Mucosa of descending colon (tissue), 3 donors: ENCODE measurements around the gene ACAN. TPM values are rescaled to one million over a fixed set of nuclear protein-coding genes. Genes with fewer than 3 reads are reported as not detected.

ENCODE experiments used
- ATAC-seq: fragments of 200-7000 bp; cut with Tn5 transposase; one replicate; pipeline ENCODE4 v1.9.1; 2020; ENCODE audit warnings: mild to moderate bottlenecking, moderate library complexity
- DNase-seq, 3 donors: peaks; one replicate each; pipeline ENCODE4 v3.0.0-alpha.2; 2020
- H3K36me3 ChIP-seq: fragments of 200-600 bp; one replicate; pipeline ENCODE4 v1.8.0; 2021; ENCODE audit warnings: low read depth, mild to moderate bottlenecking
- H3K4me1 ChIP-seq: fragments of 200-600 bp; one replicate; pipeline ENCODE4 v1.8.0; 2021; ENCODE audit warnings: low read depth, mild to moderate bottlenecking
- H3K4me3 ChIP-seq: fragments of 200-600 bp; one replicate; pipeline ENCODE4 v1.8.0; 2021; ENCODE audit warnings: mild to moderate bottlenecking
- H3K9me3 ChIP-seq: fragments of 200-600 bp; one replicate; pipeline ENCODE4 v1.8.0; 2021; ENCODE audit warnings: mild to moderate bottlenecking
- intact Hi-C, 2 donors: fragments of 100-400 bp; cut with DNase I in 1 of 2; cut with micrococcal nuclease in 1 of 2; formaldehyde crosslinking; loops; one replicate each; pipeline versions ENCODE4 v1.11.0 to v1.11.1; 2022; cut with DNase I, micrococcal nuclease
- total RNA-seq, 3 donors: library from RNA; stranded (reverse); fragmentation: NEBNext Ultra II Directional in 2 of 3; extraction: Animal tissue kit (Norgen Biotek cat#: 25700) in 2 of 3; gene quantifications; one replicate each; pipeline versions ENCODE4 v1.2.1 to v1.2.4, GENCODE V29; 2021 to 2023
- TF ChIP-seq, protein P1 (sequence below): fragments of 200-600 bp; IDR thresholded peaks from one replicate; pipeline ENCODE4 v1.8.0; 2022; ENCODE audit warnings: antibody characterized with exemption, mild to moderate bottlenecking
- donor health status: DM: no; HTN: no; CAD: no; lungs with moderate emphysema.
- donor health status: DM: no; HTN: no; CAD: no.
- donor health status: DM: no; HTN: yes; CAD: no.

ACAN gene
- total RNA-seq, 3 donors from 2014 or later = 0.09 to 1.3 (median 0.23) TPM

DNA sequence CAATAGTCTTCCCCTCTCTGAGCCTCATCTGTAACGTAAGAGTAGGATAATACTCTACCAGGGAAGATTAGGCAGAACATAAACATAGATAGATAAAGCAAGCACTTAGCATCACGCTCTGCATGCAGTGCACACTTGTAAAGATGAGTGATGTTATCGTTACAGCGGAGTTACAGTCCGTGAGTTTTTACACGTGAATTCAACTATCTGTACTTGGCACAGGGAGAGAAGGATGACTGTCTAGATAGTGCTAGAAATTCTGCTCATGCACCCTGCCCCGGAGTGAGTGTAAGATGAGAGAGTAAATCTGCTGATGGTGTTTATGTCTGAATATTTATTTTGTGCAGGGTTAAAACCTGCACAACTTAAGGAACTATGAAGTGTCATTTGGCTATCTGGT lies 56.3 kb downstream of the ACAN start:
- H3K9me3 ChIP-seq = no peaks in the 10 kb centered on the region
- H3K4me1 ChIP-seq = no peaks in the 10 kb centered on the region
- TF ChIP-seq, protein P1, sequence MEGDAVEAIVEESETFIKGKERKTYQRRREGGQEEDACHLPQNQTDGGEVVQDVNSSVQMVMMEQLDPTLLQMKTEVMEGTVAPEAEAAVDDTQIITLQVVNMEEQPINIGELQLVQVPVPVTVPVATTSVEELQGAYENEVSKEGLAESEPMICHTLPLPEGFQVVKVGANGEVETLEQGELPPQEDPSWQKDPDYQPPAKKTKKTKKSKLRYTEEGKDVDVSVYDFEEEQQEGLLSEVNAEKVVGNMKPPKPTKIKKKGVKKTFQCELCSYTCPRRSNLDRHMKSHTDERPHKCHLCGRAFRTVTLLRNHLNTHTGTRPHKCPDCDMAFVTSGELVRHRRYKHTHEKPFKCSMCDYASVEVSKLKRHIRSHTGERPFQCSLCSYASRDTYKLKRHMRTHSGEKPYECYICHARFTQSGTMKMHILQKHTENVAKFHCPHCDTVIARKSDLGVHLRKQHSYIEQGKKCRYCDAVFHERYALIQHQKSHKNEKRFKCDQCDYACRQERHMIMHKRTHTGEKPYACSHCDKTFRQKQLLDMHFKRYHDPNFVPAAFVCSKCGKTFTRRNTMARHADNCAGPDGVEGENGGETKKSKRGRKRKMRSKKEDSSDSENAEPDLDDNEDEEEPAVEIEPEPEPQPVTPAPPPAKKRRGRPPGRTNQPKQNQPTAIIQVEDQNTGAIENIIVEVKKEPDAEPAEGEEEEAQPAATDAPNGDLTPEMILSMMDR = no peak
- DNase-seq = no peak
- no peak overlapping the region for H3K4me3 ChIP-seq
- intact Hi-C loops = no loop called here
- no peaks in the 10 kb centered on the region for H3K36me3 ChIP-seq
- ATAC-seq = no peak

DNA sequence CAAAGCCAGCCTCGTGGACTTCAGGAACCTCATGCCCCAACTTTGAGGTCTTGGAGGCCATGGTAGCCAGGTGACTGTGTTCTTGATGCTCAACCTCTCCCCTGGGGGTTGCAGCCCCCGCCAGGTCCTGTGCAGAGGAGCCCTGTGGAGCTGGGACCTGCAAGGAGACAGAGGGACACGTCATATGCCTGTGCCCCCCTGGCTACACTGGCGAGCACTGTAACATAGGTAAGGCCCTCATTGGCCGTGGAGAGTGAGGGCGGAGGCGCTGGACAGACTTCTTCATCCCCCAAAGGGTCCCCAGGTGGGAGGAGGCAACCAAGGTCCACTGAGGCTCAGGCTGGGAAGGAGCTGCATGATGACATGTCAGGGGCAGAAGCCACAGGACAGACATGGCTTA lies 57.0 kb downstream of the ACAN start:
- Histone ChIP-seq H3K4me3 (no peak overlapping the region), H3K4me1 (no peaks in the 10 kb centered on the region), H3K9me3 (no peaks in the 10 kb centered on the region), H3K36me3 (no peaks in the 10 kb centered on the region)
- TF ChIP-seq, protein P1 = no peak
- no peak for DNase-seq
- intact Hi-C loops = no loop called here
- ATAC-seq = no peak

DNA sequence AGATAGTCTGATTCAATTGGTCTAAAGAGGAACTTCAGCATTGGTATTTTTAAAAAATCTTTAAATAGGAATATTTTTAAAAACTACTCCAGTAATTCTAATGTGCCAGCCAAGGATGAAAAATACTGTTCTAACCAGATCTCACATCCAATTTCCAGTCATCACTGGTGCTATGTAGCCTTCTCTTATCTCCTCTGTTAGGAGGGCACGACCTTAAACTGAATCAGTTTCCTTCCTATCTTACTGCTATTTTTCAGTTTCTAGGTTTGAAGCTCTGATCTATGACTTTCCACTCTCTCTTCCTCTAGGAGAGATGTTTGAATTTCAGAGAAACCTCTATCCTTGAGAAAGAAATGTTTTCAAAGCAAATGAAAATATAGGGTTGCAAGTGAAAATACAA lies 60.2 kb downstream of the ACAN start:
- intact Hi-C loops = no loop called here
- H3K36me3 ChIP-seq = no peaks in the 10 kb centered on the region
- TF ChIP-seq, protein P1 = no peak
- H3K9me3 ChIP-seq = no peaks in the 10 kb centered on the region
- ATAC-seq = no peak
- no peak for DNase-seq
- H3K4me1 ChIP-seq = no peaks in the 10 kb centered on the region
- no peak overlapping the region for H3K4me3 ChIP-seq

DNA sequence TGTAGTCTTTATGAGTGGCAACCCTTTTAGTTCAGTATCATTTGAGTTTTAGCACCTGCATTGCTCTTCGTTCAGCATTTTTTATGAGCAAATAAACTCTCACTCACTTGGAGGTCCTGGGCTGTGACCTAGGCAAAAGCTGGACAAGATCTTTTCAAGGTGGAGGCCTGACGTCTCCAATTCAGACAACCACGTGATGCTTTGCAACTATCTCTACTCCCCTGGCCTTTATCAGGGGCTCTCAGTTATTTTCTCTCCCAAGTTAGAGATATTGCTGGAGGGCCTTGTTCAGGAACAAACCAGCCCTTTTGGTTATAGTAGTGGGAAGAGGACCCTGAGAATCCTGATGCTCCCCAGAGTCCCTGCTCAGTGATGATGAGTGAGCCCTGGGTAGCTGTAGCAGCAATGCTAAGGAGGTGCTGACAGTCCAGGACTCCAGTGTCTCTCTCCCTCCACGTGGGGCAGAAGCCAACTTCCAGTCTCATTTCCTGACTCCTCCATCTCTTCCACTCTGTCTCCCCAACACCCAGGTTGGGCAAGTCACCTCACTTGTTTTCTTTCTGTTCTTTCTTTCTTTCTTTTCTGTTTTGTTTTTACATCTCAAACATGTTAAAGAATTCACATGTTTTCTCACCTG lies 61.7 kb downstream of the ACAN start:
- Histone ChIP-seq H3K9me3 (no peaks in the 10 kb centered on the region), H3K4me1 (no peaks in the 10 kb centered on the region), H3K36me3 (no peaks in the 10 kb centered on the region), H3K4me3 (no peak overlapping the region)
- no peak for ATAC-seq
- intact Hi-C loops = no loop called here
- TF ChIP-seq, protein P1 = no peak
- no peak for DNase-seq

DNA sequence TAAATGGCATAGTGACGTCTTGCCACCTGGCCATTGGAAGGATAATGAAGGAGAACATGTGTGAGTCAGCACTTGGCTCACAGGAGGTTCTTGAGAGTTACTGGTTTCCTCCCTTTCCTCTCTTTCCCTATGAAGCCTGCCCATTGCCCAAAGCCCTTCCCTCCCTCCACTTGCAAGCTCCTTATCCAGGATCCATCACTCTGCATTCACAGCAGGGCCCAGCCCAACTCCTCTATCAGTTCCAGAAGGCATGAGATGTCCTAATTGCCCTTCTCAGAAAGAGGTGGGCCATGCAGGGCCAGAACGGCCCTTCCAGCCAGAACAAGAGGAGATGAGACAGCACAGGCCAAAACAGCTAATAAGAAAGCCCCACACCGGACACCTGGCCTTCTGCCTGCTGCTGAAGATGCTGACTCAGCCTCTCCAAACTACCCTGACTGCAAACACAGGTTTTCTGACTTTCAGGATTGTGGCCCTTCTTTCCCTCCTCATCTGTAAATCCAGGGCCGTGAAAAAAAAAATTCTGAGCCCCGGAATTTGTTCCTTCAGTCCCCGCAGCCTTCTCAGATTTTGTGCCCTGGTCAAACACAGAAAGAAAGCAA lies 62.4 kb downstream of the ACAN start:
- no peak for DNase-seq
- intact Hi-C loops = no loop called here
- ATAC-seq = no peak
- H3K4me3 ChIP-seq = no peak overlapping the region
- TF ChIP-seq, protein P1 = no peak
- no peaks in the 10 kb centered on the region for H3K4me1 ChIP-seq
- H3K36me3 ChIP-seq = no peaks in the 10 kb centered on the region
- no peaks in the 10 kb centered on the region for H3K9me3 ChIP-seq
